ENCODE measurements around the gene COL4A1. TPM values are rescaled to one million over a fixed set of nuclear protein-coding genes. Genes with fewer than 3 reads are reported as not detected.
A peak's percentile ranks its signal among the peaks of the same experiment; 100 is the strongest.

COL4A1 gene
- total RNA-seq, 1 donor from 2014 or later: 5,210 TPM

- H3K4me1 Mint-ChIP-seq (ENCODE audit: low read depth): peaks cover 31% of the 10 kb centered on the region
- H3K27me3 Mint-ChIP-seq (ENCODE audit: low read depth): no peaks in the 10 kb centered on the region
- H3K4me3 Mint-ChIP-seq (ENCODE audit: unreplicated experiment): no peak overlapping the region
- no peaks in the 10 kb centered on the region for H3K9me3 Mint-ChIP-seq (ENCODE audit: low read depth)
- H3K27ac Mint-ChIP-seq (ENCODE audit: unreplicated experiment): no peak overlapping the region
- DNase-seq (ENCODE audit: low spot score): no peak
- no peaks in the 10 kb centered on the region for H3K36me3 Mint-ChIP-seq (ENCODE audit: low read depth)
- peak; percentile 87 for TF ChIP-seq CTCF (IDR thresholded peaks at IDR 0.05)
These were observed 198.4 kb downstream of the COL4A1 start for GRCh38 chr13:110108348-110109139.

DNA sequence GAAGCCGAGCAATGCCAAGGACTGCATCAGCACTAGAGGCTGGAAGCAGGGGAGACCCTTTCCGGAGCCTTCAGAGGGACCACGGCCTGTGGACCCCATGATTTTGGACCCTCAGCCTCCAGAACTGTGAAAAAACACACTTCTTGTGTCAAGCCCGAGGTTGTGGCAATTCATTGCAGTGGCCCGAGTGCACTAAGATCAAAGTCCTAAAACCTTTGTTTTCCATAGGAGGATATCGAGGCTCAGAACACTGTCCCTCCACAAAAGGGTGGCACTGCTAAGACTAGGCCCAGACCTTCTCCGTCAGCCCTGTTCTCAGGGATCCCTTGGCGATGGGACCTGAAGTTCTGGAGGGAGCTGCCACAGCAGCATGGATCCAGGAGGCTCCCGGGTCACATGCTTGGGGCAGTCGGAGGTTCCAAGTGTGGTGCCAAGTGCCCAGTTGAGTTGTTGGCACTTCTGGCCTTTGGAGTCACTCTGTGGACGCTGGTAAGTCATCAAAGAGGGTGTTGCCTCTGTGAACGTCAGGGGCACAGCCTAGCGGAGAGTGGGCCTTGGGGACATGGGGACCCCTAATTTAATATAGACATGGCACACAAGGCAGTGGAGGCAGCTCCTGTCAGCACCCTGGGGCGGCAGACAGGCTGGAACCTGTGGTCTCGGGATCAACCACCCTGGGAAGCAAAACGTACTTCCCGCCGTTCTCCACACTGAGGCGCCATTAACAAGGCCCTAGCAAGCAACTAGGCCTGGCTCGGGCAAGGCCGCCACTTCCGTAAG is 199.2 kb downstream of the COL4A1 start:
- H3K36me3 Mint-ChIP-seq (ENCODE audit: low read depth): no peaks in the 10 kb centered on the region
- no peak for DNase-seq (ENCODE audit: low spot score)
- H3K4me1 Mint-ChIP-seq (ENCODE audit: low read depth): peaks cover 31% of the 10 kb centered on the region
- no peak overlapping the region for H3K4me3 Mint-ChIP-seq (ENCODE audit: unreplicated experiment)
- peak; percentile 46 for TF ChIP-seq CTCF (IDR thresholded peaks at IDR 0.05)
- no peaks in the 10 kb centered on the region for H3K27me3 Mint-ChIP-seq (ENCODE audit: low read depth)
- no peak overlapping the region for H3K27ac Mint-ChIP-seq (ENCODE audit: unreplicated experiment)
- no peaks in the 10 kb centered on the region for H3K9me3 Mint-ChIP-seq (ENCODE audit: low read depth)

DNA sequence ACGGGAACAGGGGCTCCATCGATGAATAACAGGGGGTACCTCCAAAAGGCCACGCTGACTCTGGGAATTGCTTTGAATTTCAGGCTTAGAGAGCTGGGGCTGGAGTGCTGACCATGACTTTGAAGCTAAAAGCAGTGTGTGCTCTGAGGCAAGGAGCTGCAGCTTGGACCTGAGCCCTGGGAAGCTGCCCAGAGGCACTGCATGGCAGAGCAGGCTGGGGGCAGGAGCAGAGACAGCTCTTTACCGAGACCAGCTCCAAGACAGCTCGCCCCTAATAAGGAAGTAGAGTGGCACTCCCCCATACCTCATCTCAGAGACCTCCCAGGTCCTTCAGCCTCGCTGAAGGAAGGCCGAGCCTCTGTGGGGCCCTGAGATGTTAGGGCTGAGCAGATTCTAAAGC is 200.2 kb downstream of the COL4A1 start:
- DNase-seq (ENCODE audit: low spot score): no peak
- Mint-ChIP-seq H3K4me1 (ENCODE audit: low read depth) (peaks cover 31% of the 10 kb centered on the region), H3K36me3 (ENCODE audit: low read depth) (no peaks in the 10 kb centered on the region), H3K9me3 (ENCODE audit: low read depth) (peaks cover 6% of the 10 kb centered on the region), H3K27ac (ENCODE audit: unreplicated experiment) (peak overlapping the region; percentile 69), H3K4me3 (ENCODE audit: unreplicated experiment) (no peak overlapping the region), H3K27me3 (ENCODE audit: low read depth) (no peaks in the 10 kb centered on the region)
- no peak for TF ChIP-seq CTCF (IDR thresholded peaks at IDR 0.05)

GRCh38 chr13:110105136-110105535 is 201.8 kb downstream of the COL4A1 start:
- Mint-ChIP-seq H3K36me3 (ENCODE audit: low read depth) (peaks cover 4% of the 10 kb centered on the region), H3K4me1 (ENCODE audit: low read depth) (peaks cover 28% of the 10 kb centered on the region), H3K27ac (ENCODE audit: unreplicated experiment) (no peak overlapping the region), H3K4me3 (ENCODE audit: unreplicated experiment) (no peak overlapping the region), H3K9me3 (ENCODE audit: low read depth) (peaks cover 12% of the 10 kb centered on the region), H3K27me3 (ENCODE audit: low read depth) (no peaks in the 10 kb centered on the region)
- DNase-seq (ENCODE audit: low spot score): no peak
- no peak for TF ChIP-seq CTCF (IDR thresholded peaks at IDR 0.05)

DNA sequence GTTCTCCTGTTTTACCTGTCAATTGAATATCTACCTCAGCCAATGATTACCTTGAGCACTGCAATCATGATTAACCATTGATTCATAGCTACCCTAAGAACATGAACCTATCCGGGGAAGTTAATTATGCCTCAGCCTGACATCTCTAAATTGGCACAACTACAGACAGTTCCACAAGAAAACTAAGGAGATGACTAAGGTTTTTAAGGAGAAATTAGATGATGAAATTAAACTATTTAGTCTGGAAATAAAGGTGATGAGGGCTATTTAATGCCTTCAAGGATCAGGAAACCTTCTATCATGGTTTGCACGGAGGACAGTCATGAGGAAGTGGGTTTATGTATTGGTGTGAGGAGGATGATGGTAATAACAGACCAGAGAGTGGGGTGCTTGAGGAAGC is 203.4 kb downstream of the COL4A1 start:
- Mint-ChIP-seq H3K27me3 (ENCODE audit: low read depth) (no peaks in the 10 kb centered on the region), H3K9me3 (ENCODE audit: low read depth) (peaks cover 26% of the 10 kb centered on the region), H3K4me1 (ENCODE audit: low read depth) (peaks cover 12% of the 10 kb centered on the region), H3K27ac (ENCODE audit: unreplicated experiment) (no peak overlapping the region), H3K4me3 (ENCODE audit: unreplicated experiment) (no peak overlapping the region), H3K36me3 (ENCODE audit: low read depth) (peaks cover 9% of the 10 kb centered on the region)
- TF ChIP-seq CTCF (IDR thresholded peaks at IDR 0.05): no peak
- DNase-seq (ENCODE audit: low spot score): no peak

All from chondrocyte (in vitro differentiated cells).